Activated CD4-positive, CD25-positive, alpha-beta regulatory T cell (primary cell): ENCODE data around the gene KCNG4.

Experiments used
- DNase-seq, 4 experiments: peaks; one replicate each; lab custom pipeline; 2025; lab: John Stamatoyannopoulos, UW

The KCNG4 gene

DNA sequence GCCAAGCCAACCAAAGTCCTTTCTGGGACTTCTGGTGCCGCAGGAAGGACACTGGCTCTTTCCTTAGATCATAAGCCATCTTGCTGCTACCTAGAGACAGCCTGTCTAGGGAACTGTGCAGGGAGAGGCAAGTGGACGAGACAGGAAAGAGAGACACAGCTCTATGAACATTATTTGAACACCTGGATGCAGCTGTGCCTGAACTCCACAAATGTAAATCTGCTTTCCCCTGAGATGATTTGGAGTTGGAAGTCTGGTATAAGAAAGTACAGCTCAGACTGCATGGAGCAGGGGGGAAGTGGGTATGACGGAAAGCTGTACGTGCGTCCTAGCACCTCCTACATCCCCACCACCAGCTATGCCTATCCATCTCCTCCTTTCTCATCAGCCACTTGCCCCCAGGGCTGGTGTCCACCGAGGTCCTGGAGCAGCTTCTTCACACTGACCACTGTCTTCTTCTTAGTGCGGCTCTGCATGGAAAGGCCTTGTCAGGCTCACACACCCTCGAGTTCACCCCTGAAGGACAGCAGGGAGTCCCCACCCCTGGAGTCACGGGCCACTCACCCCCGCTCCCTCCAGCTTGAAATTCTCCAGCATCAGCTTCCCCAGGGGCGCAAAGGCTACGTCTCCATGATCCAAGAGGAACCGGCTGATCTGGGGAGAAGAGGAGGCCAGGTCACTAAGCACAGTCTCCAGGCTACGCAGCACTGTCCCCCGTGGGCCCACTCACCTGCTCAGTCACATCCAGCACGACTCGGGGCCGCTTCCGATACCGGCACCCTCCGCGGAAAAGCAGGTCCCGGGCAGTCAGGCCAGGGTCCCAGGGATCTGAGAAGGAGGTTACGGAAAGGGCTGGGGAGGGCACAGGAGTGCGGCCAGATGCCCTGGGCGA, 56.9 kb downstream of the KCNG4 start:
- no peak for DNase-seq

DNA sequence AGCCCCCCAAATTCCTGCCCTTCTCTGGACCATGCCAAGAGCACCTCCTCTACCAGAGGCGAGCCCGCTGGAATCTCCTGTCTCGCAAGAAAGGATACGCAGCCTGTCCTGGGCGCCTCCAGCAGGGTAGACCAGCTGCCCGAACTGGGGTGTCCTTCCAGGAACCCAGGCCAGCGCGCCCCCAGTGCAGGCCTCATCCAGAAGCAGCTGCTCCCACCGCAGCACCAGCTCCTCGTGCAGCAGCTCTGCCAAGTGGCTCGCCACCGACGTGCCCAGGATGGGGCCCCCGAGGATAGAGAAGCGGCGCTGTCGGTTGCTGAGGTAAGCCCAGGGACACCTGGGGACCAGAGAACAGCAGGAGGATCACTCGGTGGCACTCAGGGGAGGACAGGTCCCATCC, 57.7 kb downstream of the KCNG4 start:
- no peak for DNase-seq

DNA sequence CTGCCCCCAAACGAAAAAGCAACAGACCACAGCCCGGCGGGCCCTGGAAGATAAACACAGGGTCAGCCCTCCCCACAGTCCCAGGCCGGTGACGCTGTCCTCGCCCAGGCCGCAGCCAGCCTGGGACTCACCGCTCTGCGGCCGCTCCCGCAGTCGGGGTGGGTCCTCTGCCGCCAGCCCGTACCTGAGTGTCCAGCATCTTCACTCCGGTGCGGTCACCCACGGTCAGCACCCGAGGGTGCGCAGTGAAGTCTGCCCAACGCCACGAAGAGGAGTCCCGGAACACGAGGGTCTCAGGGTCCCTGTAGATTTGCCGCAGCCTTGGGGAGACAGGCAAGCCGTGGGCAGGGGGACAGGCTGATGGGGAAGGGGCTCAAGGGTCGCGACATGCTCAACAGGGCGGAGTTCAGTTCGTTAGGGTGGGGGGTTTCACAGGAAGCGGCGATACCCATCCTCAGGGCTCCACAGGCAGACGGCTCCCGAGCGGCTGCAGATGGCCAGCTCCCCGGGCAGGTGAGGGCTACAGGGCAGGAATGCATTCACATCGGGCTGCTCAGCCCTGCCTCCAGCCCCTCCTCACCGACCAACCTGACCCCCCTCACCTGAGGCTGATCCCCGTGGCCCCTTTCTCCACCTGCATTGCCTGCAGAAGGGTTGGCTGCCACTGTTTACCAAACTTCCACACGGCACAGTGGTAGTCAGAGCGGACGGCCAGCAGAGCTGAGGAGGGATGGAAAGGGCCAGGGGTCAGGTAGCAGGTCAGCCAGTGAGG, 58.5 kb downstream of the KCNG4 start:
- DNase-seq = no peak

DNA sequence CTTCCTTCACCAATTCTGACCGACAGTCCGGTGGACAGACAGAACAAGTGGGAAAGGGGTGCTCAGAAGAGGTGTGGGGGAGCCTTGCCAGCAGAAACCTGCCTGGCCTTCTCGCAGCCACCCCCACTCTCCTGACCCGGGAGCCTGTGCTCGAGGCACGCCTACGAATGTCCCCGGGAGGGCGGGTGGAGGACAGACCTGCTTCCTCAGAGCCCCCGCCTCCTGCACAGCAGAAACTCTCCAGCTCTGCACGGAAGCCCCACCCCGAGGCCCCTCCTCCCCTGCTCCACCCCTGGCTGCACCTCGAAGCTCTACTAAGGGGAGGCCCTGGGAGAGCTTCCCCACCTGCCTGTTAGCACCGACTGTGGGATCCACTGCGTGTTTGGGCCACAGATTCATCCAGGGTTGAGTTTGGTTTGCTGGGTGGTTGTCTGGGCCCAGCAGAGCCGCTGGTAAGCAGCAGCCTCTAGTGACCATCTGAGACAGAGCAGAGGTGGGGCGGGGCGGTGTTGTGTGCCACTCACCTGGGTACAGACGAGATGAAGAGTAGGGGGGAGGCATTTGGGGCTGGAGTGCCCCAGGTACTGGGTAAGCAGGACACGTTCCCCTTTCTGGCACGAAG, 59.2 kb downstream of the KCNG4 start:
- no peak for DNase-seq

DNA sequence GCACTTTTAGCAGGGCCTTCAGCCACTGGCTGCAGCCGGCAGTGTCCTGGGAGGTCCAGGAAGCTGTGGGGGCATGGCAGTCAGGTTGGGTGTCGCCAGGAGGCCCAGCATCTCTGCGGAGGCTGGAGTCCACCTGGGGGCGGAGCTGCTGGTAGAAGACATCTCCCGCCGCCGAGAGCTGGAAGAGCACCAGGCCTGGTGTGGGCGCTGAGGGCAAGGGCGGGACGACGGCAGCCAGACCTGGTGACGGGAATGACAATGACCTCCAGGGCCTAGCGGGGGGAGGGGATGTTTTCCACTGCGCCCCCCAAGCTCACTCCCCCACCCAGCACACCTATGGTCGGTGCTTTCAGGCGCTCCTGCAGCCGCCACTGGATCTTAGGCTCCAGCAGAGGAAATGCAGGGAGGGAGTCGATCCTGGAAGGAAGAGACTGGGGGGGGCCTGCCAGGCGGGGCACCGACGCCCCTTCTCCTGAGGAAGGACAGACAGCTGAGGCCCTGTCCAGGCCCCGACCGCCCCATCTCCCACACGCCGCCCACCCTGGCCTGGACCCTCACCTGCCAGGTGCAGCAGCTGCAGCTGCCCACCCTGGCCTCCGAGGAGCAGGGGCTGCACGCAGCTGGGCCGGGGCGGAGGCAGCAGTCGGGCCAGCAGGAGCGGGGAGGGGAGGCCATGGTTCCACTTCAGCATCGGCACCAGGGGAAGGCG, 60.0 kb downstream of the KCNG4 start:
- no peak for DNase-seq

GRCh38 chr16:84178892-84179611, 60.8 kb downstream of the KCNG4 start:
- DNase-seq = no peak

DNA sequence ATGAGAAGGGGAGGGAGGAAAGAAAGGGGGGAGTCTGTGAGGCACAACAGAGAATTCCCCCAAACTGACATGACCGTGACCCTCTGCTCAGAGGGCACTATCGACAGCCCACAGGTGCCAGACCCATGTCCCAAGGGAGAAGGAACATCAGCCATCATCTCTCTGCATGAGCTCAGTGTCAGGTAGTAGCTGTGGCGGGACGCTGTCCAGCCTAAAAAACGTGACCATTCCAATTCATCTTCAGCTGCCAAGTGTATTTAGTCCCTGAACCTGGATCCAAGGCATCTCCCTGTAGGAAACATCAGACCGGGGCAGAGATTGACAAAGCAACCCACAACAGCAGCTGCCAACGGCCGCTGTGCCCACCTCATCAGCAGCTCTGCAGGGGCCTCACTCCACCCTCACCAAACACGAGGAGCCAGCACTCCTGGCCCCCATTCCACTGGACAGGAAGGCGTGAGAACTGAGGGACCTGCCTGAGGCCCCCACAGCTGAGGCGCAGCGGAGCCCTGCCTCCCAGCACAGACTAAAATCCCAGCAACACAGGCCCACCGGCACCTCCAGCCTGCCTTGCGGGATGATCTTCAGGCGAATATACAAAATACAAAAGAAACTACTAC, 61.6 kb downstream of the KCNG4 start:
- no peak for DNase-seq

DNA sequence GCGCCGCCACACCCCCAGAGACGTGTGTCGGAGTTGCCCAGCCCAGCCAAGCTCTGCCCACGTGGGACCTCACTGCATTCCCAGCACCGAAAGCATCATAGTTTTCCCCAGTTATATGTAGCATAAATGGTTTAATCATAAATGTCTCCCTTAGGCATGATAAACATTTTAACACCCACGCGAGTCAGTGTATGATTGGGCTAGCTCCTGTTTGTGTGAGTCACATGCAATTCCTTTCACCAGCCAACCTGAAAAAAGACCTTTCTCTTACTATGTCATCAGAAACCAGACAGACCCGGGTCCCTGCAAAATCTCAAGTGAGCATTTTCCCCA, 62.1 kb downstream of the KCNG4 start:
- DNase-seq = no peak

DNA sequence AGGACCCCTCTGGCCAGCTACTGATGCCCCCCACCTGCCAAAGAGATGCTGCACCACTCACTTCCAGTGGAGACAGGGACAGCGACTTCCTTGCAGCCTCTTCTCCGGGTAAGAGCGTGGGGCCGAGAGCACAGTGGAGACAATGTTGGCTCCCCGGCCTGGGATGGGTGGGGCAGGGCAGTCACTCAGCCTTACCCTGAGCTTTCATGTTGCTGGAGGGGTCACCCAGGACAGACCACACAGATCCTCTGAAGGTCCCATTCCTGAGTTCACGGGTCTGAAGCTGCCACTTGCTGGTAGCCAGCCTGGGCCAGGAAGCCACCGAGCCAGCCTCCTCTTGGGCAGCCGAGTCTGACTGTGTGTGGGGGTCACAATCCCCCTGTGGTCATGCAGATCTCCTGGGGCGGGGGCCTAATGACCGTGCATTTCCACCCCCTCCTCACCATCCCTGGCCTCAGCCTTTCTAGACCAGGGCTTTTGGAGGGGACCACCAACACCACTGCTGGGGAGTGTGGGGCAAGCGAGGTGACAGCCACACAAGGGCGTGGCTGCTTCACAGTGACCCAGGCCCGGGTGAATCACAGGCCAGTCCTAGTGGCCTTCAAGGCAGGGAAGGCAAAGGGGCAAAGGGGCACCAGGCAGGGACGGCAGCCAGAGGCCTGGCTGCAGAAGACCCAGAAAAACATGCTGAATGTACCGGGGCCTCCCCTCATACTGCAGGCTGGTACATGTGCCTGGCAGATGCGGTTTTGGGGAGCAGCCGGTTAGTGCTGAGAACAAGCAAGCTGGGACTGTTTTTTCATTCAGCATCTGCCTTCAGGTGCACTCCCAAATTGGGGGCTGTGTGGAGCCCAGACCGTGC, 63.4 kb downstream of the KCNG4 start:
- no peak for DNase-seq

- peak in 2 of 4 experiments; percentile 39 to 54 for DNase-seq
These were observed 64.3 kb downstream of the KCNG4 start for GRCh38 chr16:84175350-84176081.

DNA sequence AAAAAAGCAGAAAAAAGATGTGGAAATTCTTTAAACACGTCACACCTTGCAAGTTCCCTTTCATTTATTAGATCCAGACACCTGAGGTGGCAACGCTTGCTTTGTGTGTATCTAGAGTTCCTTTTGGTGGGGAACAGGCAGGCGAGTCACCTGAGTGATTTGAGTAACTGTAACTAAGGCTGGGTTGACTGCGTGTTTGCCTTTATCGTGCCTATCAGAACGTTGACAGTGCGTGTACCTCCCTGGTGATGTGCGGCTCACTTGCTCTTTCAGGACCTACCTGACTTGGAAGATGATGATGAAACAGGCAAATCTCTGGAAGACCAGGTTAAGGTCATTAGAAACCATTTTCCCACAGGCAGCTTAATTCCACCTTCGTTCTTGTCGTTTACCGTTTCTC, 65.4 kb downstream of the KCNG4 start:
- DNase-seq = no peak

GRCh38 chr16:84169765-84170310, 70.0 kb downstream of the KCNG4 start:
- no peak for DNase-seq
